OCI-LY3 (cell line): Measurements from ENCODE around the gene EPM2A.

Experiments used
- CTCF ChIP-seq: fragments of 200-600, 300-600 bp; sonication (generic); IDR thresholded peaks from 2 replicates; pipeline ENCODE4 v1.5.1; 2014; ENCODE audit warnings: antibody characterized with exemption, low read length, low read depth
- EZH2phosphoT487 ChIP-seq: fragments of 200-600 bp; shearing (Covaris generic); IDR thresholded peaks from 2 replicates; pipeline ENCODE4 v1.6.1; 2018; ENCODE audit warnings: antibody characterized with exemption, mixed run types, low read depth

GRCh38 chr6:145736661-145737144 is 1.4 kb upstream of the EPM2A start:
- TF ChIP-seq CTCF, result no peak
- no peak for TF ChIP-seq EZH2phosphoT487
